ENCODE results near the gene VDAC2.

DNA sequence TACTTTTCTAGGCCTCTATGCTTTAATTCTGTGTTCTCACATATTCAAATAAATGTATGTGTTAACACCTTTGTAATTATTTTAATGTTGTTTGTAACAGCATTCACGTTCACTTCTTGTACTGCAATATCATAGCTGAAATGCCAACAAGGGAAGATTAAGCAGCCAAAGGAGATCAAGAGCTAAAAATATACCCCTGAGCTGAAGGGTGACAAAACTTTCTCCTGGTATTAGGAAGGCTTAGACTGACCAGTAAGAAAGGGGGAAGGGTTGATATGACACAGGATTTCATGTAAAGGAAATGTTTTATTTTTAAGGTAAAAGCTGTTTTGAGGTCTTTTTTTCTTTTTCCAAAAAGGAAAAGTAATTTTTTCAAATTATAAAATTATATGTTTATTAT, 40.4 kb upstream of the VDAC2 start:
- TF ChIP-seq, protein P1, sequence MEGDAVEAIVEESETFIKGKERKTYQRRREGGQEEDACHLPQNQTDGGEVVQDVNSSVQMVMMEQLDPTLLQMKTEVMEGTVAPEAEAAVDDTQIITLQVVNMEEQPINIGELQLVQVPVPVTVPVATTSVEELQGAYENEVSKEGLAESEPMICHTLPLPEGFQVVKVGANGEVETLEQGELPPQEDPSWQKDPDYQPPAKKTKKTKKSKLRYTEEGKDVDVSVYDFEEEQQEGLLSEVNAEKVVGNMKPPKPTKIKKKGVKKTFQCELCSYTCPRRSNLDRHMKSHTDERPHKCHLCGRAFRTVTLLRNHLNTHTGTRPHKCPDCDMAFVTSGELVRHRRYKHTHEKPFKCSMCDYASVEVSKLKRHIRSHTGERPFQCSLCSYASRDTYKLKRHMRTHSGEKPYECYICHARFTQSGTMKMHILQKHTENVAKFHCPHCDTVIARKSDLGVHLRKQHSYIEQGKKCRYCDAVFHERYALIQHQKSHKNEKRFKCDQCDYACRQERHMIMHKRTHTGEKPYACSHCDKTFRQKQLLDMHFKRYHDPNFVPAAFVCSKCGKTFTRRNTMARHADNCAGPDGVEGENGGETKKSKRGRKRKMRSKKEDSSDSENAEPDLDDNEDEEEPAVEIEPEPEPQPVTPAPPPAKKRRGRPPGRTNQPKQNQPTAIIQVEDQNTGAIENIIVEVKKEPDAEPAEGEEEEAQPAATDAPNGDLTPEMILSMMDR (IDR thresholded peaks at IDR 0.05) = no peak
- TF ChIP-seq POLR2A (IDR thresholded peaks at IDR 0.05) = no peak
